KMS-11 (cell line): ENCODE results near the gene KCNMB2.

ENCODE experiments used
- H2AFZ ChIP-seq: fragments of 200-600 bp; sonication (generic); 2 replicates; pipeline ENCODE4 v1.6.1; 2016; ENCODE audit warnings: antibody characterized with exemption, mixed run types, low read depth
- H3K27ac ChIP-seq: fragments of 200-600 bp; sonication (generic); 2 replicates; pipeline ENCODE4 v1.6.1; 2016; ENCODE audit warnings: mild to moderate bottlenecking, mixed run types
- H3K27me3 ChIP-seq: fragments of 200-600 bp; sonication (generic); 2 replicates; pipeline ENCODE4 v1.6.1; 2017; ENCODE audit warnings: mild to moderate bottlenecking, low read depth, mixed run types, moderate library complexity; ENCODE audit not compliant: insufficient read depth
- H3K36me3 ChIP-seq: fragments of 200-600 bp; sonication (generic); 2 replicates; pipeline ENCODE4 v1.6.1; 2017; ENCODE audit warnings: mild to moderate bottlenecking, mixed run types; ENCODE audit not compliant: insufficient read depth
- H3K4me1 ChIP-seq: fragments of 200-600 bp; sonication (generic); 2 replicates; pipeline ENCODE4 v1.6.1; 2016; ENCODE audit warnings: mild to moderate bottlenecking, low read depth, mixed run types; ENCODE audit not compliant: poor library complexity, severe bottlenecking
- H3K4me2 ChIP-seq: fragments of 200-600 bp; sonication (generic); 2 replicates; pipeline ENCODE4 v1.7.0; 2016; ENCODE audit warnings: mild to moderate bottlenecking, mixed run types
- H3K4me3 ChIP-seq: fragments of 200-600 bp; sonication (generic); IDR thresholded peaks from 2 replicates; pipeline ENCODE4 v1.6.1; 2017; ENCODE audit warnings: low read depth, low read length, mixed read lengths; ENCODE audit not compliant: insufficient read depth
- H3K79me2 ChIP-seq: fragments of 200-600 bp; sonication (generic); 2 replicates; pipeline ENCODE4 v1.6.1; 2016; ENCODE audit warnings: low read depth, mixed run types; ENCODE audit not compliant: insufficient read depth
- H3K9ac ChIP-seq: fragments of 200-600 bp; sonication (generic); 2 replicates; pipeline ENCODE4 v1.6.1; 2016; ENCODE audit warnings: mild to moderate bottlenecking, mixed run types
- H4K20me1 ChIP-seq: fragments of 200-600 bp; sonication (generic); 2 replicates; pipeline ENCODE4 v1.6.1; 2016; ENCODE audit warnings: mild to moderate bottlenecking, mixed run types; ENCODE audit not compliant: insufficient read depth
- TF ChIP-seq, protein P1 (sequence below): fragments of 200-600 bp; sonication (generic); conservative IDR thresholded peaks from 2 replicates; pipeline ENCODE4 v1.6.1; 2017; ENCODE audit warnings: low read depth, mild to moderate bottlenecking, antibody characterized with exemption, low read length, moderate library complexity, mixed read lengths

The KCNMB2 gene

DNA sequence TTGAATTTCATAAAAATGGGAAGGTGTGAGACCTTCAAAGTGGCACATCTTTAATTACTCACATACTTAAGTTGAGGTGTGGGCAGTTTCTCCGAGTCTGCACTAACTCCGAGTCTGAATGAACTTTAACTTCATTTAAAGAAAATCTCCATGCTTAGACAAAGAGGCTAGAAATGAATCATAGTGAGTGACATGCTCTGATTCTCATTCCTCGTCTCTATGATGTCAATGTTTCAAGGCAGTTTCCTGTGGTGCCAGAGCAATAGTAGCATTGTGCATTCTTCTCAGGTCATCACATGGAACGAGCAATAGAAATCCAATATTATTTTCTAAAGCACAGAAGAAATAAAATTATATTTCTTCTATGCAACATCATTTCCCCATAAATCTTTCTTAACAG, 224.8 kb downstream of the KCNMB2 start:
- no peak overlapping the region for H3K9ac ChIP-seq
- H4K20me1 ChIP-seq: no peaks in the 10 kb centered on the region
- H3K4me2 ChIP-seq: no peak overlapping the region
- no peak overlapping the region for H3K27ac ChIP-seq
- no peaks in the 10 kb centered on the region for H3K79me2 ChIP-seq
- no peaks in the 10 kb centered on the region for H3K4me1 ChIP-seq
- no peak overlapping the region for H2AFZ ChIP-seq
- no peaks in the 10 kb centered on the region for H3K36me3 ChIP-seq
- H3K4me3 ChIP-seq: no peak overlapping the region
- TF ChIP-seq, protein P1, sequence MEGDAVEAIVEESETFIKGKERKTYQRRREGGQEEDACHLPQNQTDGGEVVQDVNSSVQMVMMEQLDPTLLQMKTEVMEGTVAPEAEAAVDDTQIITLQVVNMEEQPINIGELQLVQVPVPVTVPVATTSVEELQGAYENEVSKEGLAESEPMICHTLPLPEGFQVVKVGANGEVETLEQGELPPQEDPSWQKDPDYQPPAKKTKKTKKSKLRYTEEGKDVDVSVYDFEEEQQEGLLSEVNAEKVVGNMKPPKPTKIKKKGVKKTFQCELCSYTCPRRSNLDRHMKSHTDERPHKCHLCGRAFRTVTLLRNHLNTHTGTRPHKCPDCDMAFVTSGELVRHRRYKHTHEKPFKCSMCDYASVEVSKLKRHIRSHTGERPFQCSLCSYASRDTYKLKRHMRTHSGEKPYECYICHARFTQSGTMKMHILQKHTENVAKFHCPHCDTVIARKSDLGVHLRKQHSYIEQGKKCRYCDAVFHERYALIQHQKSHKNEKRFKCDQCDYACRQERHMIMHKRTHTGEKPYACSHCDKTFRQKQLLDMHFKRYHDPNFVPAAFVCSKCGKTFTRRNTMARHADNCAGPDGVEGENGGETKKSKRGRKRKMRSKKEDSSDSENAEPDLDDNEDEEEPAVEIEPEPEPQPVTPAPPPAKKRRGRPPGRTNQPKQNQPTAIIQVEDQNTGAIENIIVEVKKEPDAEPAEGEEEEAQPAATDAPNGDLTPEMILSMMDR: no peak
- no peaks in the 10 kb centered on the region for H3K27me3 ChIP-seq

DNA sequence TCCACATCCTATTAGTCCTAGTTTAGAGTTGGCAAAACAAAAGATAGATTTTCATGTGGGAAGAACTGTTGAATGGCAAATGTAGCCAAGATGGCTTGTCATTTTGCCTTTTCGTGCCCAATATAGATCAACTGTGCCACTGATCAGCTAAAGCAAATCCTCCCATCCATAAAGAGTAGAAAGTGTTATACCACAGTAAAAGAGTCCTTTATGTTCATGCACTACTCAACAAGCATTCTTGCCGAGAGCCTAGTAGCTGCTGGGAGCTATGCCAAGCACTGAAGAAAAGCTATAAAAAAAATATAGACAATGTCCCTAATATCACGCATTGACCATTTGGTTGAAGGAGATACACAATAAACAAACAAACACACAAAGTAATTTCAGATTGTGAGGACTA, 225.2 kb downstream of the KCNMB2 start:
- Histone ChIP-seq H3K36me3 (no peaks in the 10 kb centered on the region), H3K4me2 (no peak overlapping the region), H3K27me3 (no peaks in the 10 kb centered on the region), H3K4me1 (peaks cover 2% of the 10 kb centered on the region), H4K20me1 (no peaks in the 10 kb centered on the region), H3K79me2 (no peaks in the 10 kb centered on the region), H3K27ac (no peak overlapping the region), H3K9ac (no peak overlapping the region), H3K4me3 (no peak overlapping the region), H2AFZ (no peak overlapping the region)
- TF ChIP-seq, protein P1: no peak

DNA sequence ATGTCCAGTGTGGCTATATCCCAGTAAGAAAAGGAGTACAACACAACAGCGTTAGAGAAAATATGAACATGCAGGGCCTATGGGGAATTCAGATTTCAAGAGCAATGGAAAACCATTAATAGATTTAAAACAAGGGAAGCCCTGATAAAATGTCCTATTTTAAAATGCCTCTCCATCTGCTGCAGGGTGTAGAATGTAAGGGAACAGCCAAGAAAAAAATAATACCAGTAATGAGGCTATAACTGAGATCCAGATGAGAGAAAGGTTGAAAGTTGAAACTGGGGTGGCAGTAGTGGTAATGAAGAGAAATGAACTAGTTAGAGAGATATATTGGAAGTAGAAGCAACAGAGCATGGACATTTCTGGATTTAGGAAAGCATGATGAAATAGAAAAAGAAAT, 226.1 kb downstream of the KCNMB2 start:
- H3K4me2 ChIP-seq: no peak overlapping the region
- H3K9ac ChIP-seq: no peak overlapping the region
- no peaks in the 10 kb centered on the region for H4K20me1 ChIP-seq
- H3K4me1 ChIP-seq: peaks cover 11% of the 10 kb centered on the region
- TF ChIP-seq, protein P1: no peak
- no peaks in the 10 kb centered on the region for H3K27me3 ChIP-seq
- H2AFZ ChIP-seq: no peak overlapping the region
- no peaks in the 10 kb centered on the region for H3K36me3 ChIP-seq
- H3K27ac ChIP-seq: no peak overlapping the region
- H3K4me3 ChIP-seq: no peak overlapping the region
- no peaks in the 10 kb centered on the region for H3K79me2 ChIP-seq

DNA sequence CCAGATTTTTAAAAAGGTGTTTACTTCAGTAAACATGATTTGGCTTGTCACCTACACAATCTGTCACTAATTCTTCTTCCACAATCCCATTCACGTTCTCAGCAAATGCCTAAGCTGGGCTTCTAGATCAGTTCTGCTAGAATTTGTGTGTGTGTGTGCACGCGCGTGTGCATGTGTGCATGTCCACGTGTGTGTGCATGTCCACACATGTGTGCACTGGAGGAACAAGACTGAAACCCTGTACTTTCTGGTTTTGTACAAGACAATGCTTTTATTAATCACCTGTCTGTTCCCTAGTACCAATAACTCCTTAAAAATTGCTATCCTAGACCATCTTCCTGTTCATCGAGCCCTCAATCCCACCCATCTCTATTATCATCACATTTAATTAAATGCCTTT, 229.2 kb downstream of the KCNMB2 start:
- no peak overlapping the region for H3K27ac ChIP-seq
- no peaks in the 10 kb centered on the region for H3K79me2 ChIP-seq
- TF ChIP-seq, protein P1: no peak
- H2AFZ ChIP-seq: no peak overlapping the region
- H3K4me1 ChIP-seq: peaks cover 31% of the 10 kb centered on the region
- H3K27me3 ChIP-seq: no peaks in the 10 kb centered on the region
- H3K36me3 ChIP-seq: no peaks in the 10 kb centered on the region
- no peak overlapping the region for H3K4me3 ChIP-seq
- no peak overlapping the region for H3K9ac ChIP-seq
- H3K4me2 ChIP-seq: no peak overlapping the region
- H4K20me1 ChIP-seq: no peaks in the 10 kb centered on the region
